Liver (tissue), 9 donors: Measurements from ENCODE around the gene VNN1. TPM values are rescaled to one million over a fixed set of nuclear protein-coding genes. Genes with fewer than 3 reads are reported as not detected.

Experiments used
- DNase-seq: peaks from one replicate; pipeline ENCODE4 v3.0.0-alpha.2; 2017; ENCODE audit warnings: low spot score
- H3K27ac ChIP-seq, 2 donors: one replicate each; pipeline ENCODE4 v1.7.0; 2013; ENCODE audit warnings: inconsistent platforms in 2 of 2, low read length in 2 of 2, control low read depth in 1 of 2, low read depth in 1 of 2, mild to moderate bottlenecking in 1 of 2
- H3K27me3 ChIP-seq, 4 donors: one replicate each; pipeline versions ENCODE4 v1.6.1 to v1.7.0; 2013; ENCODE audit warnings: low read length in 3 of 4, inconsistent platforms in 1 of 4, mild to moderate bottlenecking in 1 of 4, moderate library complexity in 1 of 4; ENCODE audit not compliant: control insufficient read depth in 4 of 4, insufficient read depth in 4 of 4
- H3K36me3 ChIP-seq, 4 donors: one replicate each; pipeline versions ENCODE4 v1.6.1 to v1.7.0; 2013; ENCODE audit warnings: low read length in 3 of 4, mild to moderate bottlenecking in 3 of 4, low read depth in 1 of 4, moderate library complexity in 1 of 4; ENCODE audit not compliant: control insufficient read depth in 4 of 4, insufficient read depth in 3 of 4
- H3K4me1 ChIP-seq, 4 donors: one replicate each; pipeline versions ENCODE4 v1.6.1 to v1.7.0; 2013; ENCODE audit warnings: low read length in 3 of 4, mild to moderate bottlenecking in 3 of 4, moderate library complexity in 1 of 4; ENCODE audit not compliant: control insufficient read depth in 4 of 4, insufficient read depth in 4 of 4
- H3K4me3 ChIP-seq, 3 donors: one replicate each; pipeline versions ENCODE4 v1.6.1 to v1.7.0; 2013; ENCODE audit warnings: low read length in 3 of 3, control low read depth in 1 of 3, low read depth in 1 of 3, mild to moderate bottlenecking in 1 of 3
- H3K9ac ChIP-seq, 2 donors: one replicate each; pipeline ENCODE4 v1.7.0; 2013; ENCODE audit warnings: low read length in 2 of 2, mild to moderate bottlenecking in 2 of 2, moderate library complexity in 2 of 2, control low read depth in 1 of 2, low read depth in 1 of 2
- H3K9me3 ChIP-seq, 4 donors: one replicate each; pipeline versions ENCODE4 v1.6.1 to v1.7.0; 2013; ENCODE audit warnings: low read length in 3 of 4; ENCODE audit not compliant: control insufficient read depth in 4 of 4
- EGR1 ChIP-seq, 2 donors: IDR thresholded peaks; 2 replicates each; pipeline ENCODE4 v1.6.1; 2016 to 2018; ENCODE audit warnings: antibody characterized with exemption in 2 of 2, low read depth in 2 of 2
- FOXA1 ChIP-seq: IDR thresholded peaks from 2 replicates; pipeline ENCODE4 v1.6.1; 2016; ENCODE audit warnings: antibody characterized with exemption
- FOXA2 ChIP-seq: IDR thresholded peaks from 2 replicates; pipeline ENCODE4 v1.6.1; 2016; ENCODE audit warnings: antibody characterized with exemption
- GABPA ChIP-seq, 2 donors: IDR thresholded peaks in 1 of 2; conservative IDR thresholded peaks in 1 of 2; 2 replicates each; pipeline ENCODE4 v1.6.1; 2016; ENCODE audit warnings: antibody characterized with exemption in 2 of 2, mild to moderate bottlenecking in 1 of 2, moderate library complexity in 1 of 2
- HNF4A ChIP-seq, 2 donors: conservative IDR thresholded peaks; 2 replicates each; pipeline ENCODE4 v1.6.1; 2016; ENCODE audit warnings: antibody characterized with exemption in 2 of 2, mild to moderate bottlenecking in 2 of 2
- HNF4G ChIP-seq: IDR thresholded peaks from 2 replicates; pipeline ENCODE4 v1.6.1; 2016; ENCODE audit warnings: antibody characterized with exemption
- JUND ChIP-seq, 2 donors: IDR thresholded peaks; 2 replicates each; pipeline ENCODE4 v1.6.1; 2016; ENCODE audit warnings: antibody characterized with exemption in 2 of 2
- MAX ChIP-seq: IDR thresholded peaks from 2 replicates; pipeline ENCODE4 v1.6.1; 2016; ENCODE audit warnings: antibody characterized with exemption
- NR2F2 ChIP-seq: IDR thresholded peaks from 2 replicates; pipeline ENCODE4 v1.6.1; 2016; ENCODE audit warnings: antibody characterized with exemption
- RAD21 ChIP-seq, 2 donors: IDR thresholded peaks; 2 replicates each; pipeline ENCODE4 v1.6.1; 2016; ENCODE audit warnings: antibody characterized with exemption in 2 of 2, mild to moderate bottlenecking in 2 of 2
- RXRA ChIP-seq, 2 donors: IDR thresholded peaks; 2 replicates each; pipeline ENCODE4 v1.6.1; 2017 to 2018; ENCODE audit warnings: antibody characterized with exemption in 2 of 2, mild to moderate bottlenecking in 1 of 2
- SP1 ChIP-seq: IDR thresholded peaks from 2 replicates; pipeline ENCODE4 v1.6.1; 2018; ENCODE audit warnings: antibody characterized with exemption, mild to moderate bottlenecking
- TAF1 ChIP-seq: conservative IDR thresholded peaks from 2 replicates; pipeline ENCODE4 v1.6.1; 2016; ENCODE audit warnings: antibody characterized with exemption, mild to moderate bottlenecking
- YY1 ChIP-seq: IDR thresholded peaks from 2 replicates; pipeline ENCODE4 v1.6.1; 2016; ENCODE audit warnings: antibody characterized with exemption, mild to moderate bottlenecking
- WGBS: extraction: QIAGEN DNeasy Blood & Tissue Kit; methylation state at CpG from one replicate; pipeline ENCODE4 v1.1.7; 2013; 5-methylcytosine and 5-hydroxymethylcytosine counted together
- polyA plus RNA-seq, 2 donors: library from polyadenylated mRNA; stranded (reverse) in 1 of 2; unstranded in 1 of 2; fragments of 200-250 nt in 1 of 2; fragments of >200 nt in 1 of 2; fragmentation: Nextera tagmentation in 1 of 2; extraction: Ambion mirVana in 1 of 2; gene quantifications; one replicate each; pipeline versions ENCODE4 v1.2.1 to v1.2.3, GENCODE V29; 2013 to 2015
- total RNA-seq, 2 donors: library from RNA; depleted of rRNA; stranded (reverse); fragments of >200 nt; gene quantifications; one replicate each; pipeline ENCODE4 v1.2.3, GENCODE V29; 2014
- TF ChIP-seq, protein P1 (sequence below): IDR thresholded peaks from 2 replicates; pipeline ENCODE4 v1.6.1; 2016; ENCODE audit warnings: antibody characterized with exemption
- TF ChIP-seq, protein P2 (sequence below): IDR thresholded peaks from 2 replicates; pipeline ENCODE4 v1.6.1; 2016; ENCODE audit warnings: antibody characterized with exemption
- TF ChIP-seq, protein P3 (sequence below): IDR thresholded peaks from 2 replicates; pipeline ENCODE4 v1.6.1; 2016; ENCODE audit warnings: antibody characterized with exemption, mild to moderate bottlenecking
- TF ChIP-seq, protein P4 (sequence below): fragments of 150-350 bp; IDR thresholded peaks from 2 replicates; pipeline ENCODE4 v1.5.1; 2017; ENCODE audit warnings: improper control_type of control experiment, low read depth, low read length; ENCODE audit not compliant: missing input control
- donor health status: healthy.
- donor health status: healthy.
- donor health status: healthy.
- donor health status: healthy.
- donor health status: healthy.

VNN1 gene
- total and polyA plus RNA-seq, 4 donors, result 2.7 to 132 (median 58.8) TPM

- Histone ChIP-seq H3K4me1 (peaks cover 0 to 4% (median under 1%) of the 10 kb centered on the region in 4 donors), H3K27me3 (no peaks in the 10 kb centered on the region), H3K27ac (no peak overlapping the region), H3K36me3 (no peaks in the 10 kb centered on the region), H3K9me3 (no peaks in the 10 kb centered on the region), H3K4me3 (no peak overlapping the region), H3K9ac (no peak overlapping the region)
- 65% methylated on average over 2 of the region's 2 CpGs for WGBS
- no peak for DNase-seq
- TF ChIP-seq EGR1 (IDR thresholded peaks at IDR 0.05; ENCODE audit: low read depth in 2 of 2) (no peak), YY1 (peak; percentile 11), JUND (IDR thresholded peaks at IDR 0.05) (no peak), FOXA2 (no peak), FOXA1 (no peak), HNF4G (no peak), NR2F2 (no peak), RXRA (IDR thresholded peaks at IDR 0.05) (peak in 1 of 2 donors; percentile 19), MAX (no peak), RAD21 (IDR thresholded peaks at IDR 0.05) (no peak), HNF4A (conservative IDR thresholded peaks at IDR 0.05) (peak; percentile 16 to 52), GABPA (IDR thresholded peaks at IDR 0.05 in 1 of 2, conservative IDR thresholded peaks at IDR 0.05 in 1 of 2) (no peak), SP1 (no peak), TAF1 (no peak)
- TF ChIP-seq, protein P1, sequence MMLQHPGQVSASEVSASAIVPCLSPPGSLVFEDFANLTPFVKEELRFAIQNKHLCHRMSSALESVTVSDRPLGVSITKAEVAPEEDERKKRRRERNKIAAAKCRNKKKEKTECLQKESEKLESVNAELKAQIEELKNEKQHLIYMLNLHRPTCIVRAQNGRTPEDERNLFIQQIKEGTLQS, result no peak
- TF ChIP-seq, protein P2, sequence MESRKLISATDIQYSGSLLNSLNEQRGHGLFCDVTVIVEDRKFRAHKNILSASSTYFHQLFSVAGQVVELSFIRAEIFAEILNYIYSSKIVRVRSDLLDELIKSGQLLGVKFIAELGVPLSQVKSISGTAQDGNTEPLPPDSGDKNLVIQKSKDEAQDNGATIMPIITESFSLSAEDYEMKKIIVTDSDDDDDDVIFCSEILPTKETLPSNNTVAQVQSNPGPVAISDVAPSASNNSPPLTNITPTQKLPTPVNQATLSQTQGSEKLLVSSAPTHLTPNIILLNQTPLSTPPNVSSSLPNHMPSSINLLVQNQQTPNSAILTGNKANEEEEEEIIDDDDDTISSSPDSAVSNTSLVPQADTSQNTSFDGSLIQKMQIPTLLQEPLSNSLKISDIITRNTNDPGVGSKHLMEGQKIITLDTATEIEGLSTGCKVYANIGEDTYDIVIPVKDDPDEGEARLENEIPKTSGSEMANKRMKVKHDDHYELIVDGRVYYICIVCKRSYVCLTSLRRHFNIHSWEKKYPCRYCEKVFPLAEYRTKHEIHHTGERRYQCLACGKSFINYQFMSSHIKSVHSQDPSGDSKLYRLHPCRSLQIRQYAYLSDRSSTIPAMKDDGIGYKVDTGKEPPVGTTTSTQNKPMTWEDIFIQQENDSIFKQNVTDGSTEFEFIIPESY, result no peak
- TF ChIP-seq, protein P3, sequence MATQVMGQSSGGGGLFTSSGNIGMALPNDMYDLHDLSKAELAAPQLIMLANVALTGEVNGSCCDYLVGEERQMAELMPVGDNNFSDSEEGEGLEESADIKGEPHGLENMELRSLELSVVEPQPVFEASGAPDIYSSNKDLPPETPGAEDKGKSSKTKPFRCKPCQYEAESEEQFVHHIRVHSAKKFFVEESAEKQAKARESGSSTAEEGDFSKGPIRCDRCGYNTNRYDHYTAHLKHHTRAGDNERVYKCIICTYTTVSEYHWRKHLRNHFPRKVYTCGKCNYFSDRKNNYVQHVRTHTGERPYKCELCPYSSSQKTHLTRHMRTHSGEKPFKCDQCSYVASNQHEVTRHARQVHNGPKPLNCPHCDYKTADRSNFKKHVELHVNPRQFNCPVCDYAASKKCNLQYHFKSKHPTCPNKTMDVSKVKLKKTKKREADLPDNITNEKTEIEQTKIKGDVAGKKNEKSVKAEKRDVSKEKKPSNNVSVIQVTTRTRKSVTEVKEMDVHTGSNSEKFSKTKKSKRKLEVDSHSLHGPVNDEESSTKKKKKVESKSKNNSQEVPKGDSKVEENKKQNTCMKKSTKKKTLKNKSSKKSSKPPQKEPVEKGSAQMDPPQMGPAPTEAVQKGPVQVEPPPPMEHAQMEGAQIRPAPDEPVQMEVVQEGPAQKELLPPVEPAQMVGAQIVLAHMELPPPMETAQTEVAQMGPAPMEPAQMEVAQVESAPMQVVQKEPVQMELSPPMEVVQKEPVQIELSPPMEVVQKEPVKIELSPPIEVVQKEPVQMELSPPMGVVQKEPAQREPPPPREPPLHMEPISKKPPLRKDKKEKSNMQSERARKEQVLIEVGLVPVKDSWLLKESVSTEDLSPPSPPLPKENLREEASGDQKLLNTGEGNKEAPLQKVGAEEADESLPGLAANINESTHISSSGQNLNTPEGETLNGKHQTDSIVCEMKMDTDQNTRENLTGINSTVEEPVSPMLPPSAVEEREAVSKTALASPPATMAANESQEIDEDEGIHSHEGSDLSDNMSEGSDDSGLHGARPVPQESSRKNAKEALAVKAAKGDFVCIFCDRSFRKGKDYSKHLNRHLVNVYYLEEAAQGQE, result no peak
- TF ChIP-seq, protein P4, sequence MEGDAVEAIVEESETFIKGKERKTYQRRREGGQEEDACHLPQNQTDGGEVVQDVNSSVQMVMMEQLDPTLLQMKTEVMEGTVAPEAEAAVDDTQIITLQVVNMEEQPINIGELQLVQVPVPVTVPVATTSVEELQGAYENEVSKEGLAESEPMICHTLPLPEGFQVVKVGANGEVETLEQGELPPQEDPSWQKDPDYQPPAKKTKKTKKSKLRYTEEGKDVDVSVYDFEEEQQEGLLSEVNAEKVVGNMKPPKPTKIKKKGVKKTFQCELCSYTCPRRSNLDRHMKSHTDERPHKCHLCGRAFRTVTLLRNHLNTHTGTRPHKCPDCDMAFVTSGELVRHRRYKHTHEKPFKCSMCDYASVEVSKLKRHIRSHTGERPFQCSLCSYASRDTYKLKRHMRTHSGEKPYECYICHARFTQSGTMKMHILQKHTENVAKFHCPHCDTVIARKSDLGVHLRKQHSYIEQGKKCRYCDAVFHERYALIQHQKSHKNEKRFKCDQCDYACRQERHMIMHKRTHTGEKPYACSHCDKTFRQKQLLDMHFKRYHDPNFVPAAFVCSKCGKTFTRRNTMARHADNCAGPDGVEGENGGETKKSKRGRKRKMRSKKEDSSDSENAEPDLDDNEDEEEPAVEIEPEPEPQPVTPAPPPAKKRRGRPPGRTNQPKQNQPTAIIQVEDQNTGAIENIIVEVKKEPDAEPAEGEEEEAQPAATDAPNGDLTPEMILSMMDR, result no peak
Measured at GRCh38 chr6:132633362-132633761, 80.5 kb downstream of the VNN1 start.

Other genes starting within 250 kb of the VNN1 start
- gene STX7, start 200.9 kb downstream of the VNN1 start, total RNA-seq, result 10 to 100 TPM; 16.2 to 20.0 TPM
- gene STX7, start 200.9 kb downstream of the VNN1 start, polyA plus RNA-seq, result 10 to 100 TPM in 1 of 2 donors, 1 to 10 TPM in 1; 7.5 to 12.3 TPM
- gene TAAR9, start 175.8 kb downstream of the VNN1 start, total RNA-seq, result not detected
- not detected for gene TAAR9, start 175.8 kb downstream of the VNN1 start, polyA plus RNA-seq
- not detected for gene TAAR8, start 161.4 kb downstream of the VNN1 start, total RNA-seq
- not detected for gene TAAR8, start 161.4 kb downstream of the VNN1 start, polyA plus RNA-seq
- gene TAAR6, start 143.7 kb downstream of the VNN1 start, total RNA-seq, result not detected
- gene TAAR6, start 143.7 kb downstream of the VNN1 start, polyA plus RNA-seq, result not detected
- gene TAAR5, start 124.3 kb downstream of the VNN1 start, total RNA-seq, result not detected
- gene TAAR5, start 124.3 kb downstream of the VNN1 start, polyA plus RNA-seq, result not detected
- gene TAAR2, start 89.8 kb downstream of the VNN1 start, total RNA-seq, result not detected
- not detected for gene TAAR2, start 89.8 kb downstream of the VNN1 start, polyA plus RNA-seq
- not detected for gene TAAR1, start 54.9 kb downstream of the VNN1 start, total RNA-seq
- gene TAAR1, start 54.9 kb downstream of the VNN1 start, polyA plus RNA-seq, result not detected
- gene VNN2, start 43.8 kb upstream of the VNN1 start, total RNA-seq, result 10 to 100 TPM; 17.6 to 22.0 TPM
- 1 to 10 TPM; 1.6 to 4.6 TPM for gene VNN2, start 43.8 kb upstream of the VNN1 start, polyA plus RNA-seq
- 1 to 10 TPM; 5.6 to 6.7 TPM for gene SLC18B1, start 84.6 kb upstream of the VNN1 start, total RNA-seq
- 1 to 10 TPM; 3.5 to 4.7 TPM for gene SLC18B1, start 84.6 kb upstream of the VNN1 start, polyA plus RNA-seq
- gene RPS12, start 100.5 kb upstream of the VNN1 start, total RNA-seq, result 100 to 1,000 TPM; 355 to 942 TPM
- 1,000 to 10,000 TPM in 1 of 2 donors, 100 to 1,000 TPM in 1; 276 to 1,191 TPM for gene RPS12, start 100.5 kb upstream of the VNN1 start, polyA plus RNA-seq